Hematopoietic multipotent progenitor cell treated with erythropoietin and hydrocortisone succinate and interleukin-3 and kit ligand, for 4 days (in vitro differentiated cells): ENCODE results near the gene EFHB.
"Not testable (repeated sequence)": the region's sequence is repeated elsewhere in the genome, so short reads cannot be mapped to it uniquely, and the experiment has no call there.

ENCODE experiments used
- DNase-seq: peaks from one replicate; pipeline ENCODE4 v3.0.0-alpha.2; 2015

The EFHB gene, protein sequence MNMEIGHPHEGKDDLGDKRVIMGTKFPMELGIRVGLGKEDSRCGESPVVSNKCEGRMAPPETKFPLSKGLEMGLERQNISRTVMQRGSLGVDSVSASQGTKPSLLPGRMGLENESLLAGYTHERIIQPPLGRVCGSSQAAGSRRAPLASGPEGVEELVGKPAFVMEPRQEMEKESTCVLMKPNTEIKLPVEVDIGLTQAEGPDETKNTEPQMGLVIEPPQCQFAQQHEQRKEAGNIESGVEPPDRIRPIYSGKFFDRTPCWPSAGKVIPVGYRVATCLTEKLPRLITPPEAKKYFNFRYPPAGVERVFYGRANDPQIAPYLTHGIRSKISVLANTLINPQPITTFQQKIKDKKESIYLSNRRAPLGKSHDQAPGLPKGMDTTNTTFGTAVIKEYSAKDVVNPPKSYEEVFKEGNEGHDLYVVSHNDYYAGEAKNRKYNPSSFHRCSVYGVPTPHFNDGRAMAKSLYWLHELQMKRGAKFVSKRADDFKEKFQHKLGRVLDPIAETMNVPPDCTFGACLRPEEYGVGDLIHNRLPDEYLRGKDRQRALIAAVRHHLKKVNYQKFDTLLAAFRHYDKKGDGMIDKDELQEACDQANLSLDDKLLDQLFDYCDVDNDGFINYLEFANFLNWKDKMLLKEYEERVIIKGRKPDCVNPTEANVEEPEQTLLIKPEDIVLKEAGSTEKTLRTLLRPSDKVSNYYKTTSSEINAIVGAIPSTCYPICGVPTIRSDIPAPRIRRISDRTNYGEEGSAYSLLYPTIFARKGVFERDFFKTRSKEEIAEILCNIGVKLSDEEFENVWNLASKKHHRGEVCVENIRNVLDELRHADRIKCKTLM

DNA sequence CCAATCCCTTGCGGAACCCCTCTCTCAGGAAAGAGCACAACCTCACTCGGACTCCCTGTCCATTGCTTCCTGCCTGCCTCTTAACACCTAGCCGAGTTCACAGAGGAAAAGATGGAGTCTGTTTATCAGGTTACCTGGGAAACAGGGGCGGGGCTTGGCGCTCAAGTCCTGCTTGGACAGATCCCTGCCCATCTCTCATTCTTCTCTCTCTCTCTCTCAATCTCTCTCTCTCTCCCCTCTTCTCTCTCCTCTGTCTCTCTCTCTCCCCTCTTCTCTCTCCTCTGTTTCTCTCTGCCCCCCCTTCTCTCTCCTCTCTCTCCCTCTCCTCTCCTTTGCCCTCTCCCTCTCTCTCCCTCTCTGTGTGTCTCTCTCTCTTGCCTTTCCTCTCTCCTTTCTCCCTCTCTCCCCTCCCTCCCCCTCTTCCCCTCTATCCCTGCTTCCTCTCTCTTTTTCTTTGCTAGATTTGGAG is at the start of gene EFHB:
EFHB (minus strand) TSS at position 120 of the 469 bp plus-strand sequence. CDS start 199 bp downstream, outside the sequence.
- DNase-seq = peak; percentile 73

DNA sequence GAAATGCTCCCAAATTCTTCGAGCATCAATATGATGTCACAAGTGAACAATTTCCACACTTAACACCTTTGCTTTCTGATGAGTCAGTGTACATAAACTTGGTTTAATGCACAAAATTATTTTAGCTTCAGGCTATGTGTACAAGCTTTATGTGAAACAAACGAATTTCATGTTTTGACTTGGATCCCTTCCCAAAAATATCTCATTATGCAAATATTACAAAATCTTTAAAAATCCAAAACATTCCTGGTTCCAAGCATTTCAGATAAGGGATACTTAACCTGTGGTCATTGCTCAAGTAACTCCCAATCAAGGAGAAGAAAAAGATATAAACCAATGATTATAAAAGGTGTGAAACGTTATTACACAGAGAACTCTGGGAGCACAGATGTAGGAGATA is 38.0 kb upstream of the EFHB start:
- DNase-seq = no peak

DNA sequence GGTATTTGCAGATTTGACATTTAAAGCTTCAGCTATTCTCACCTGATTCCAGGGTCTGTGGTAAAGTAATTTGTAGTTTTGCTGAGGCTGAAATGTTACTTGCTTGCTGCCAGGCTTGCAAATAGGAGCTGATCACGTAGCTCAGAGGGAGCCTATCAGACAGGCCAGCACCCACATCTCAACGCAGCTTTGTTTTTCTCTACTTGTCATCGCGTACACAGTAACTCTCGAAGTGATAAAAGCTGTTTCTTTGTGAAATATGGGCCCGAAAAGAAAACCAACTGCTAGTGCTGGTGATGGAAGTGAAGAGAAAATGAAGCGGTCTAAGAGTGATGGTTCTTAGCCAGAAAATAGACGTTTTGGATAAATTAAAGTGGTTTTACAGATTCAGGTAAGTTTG is 36.3 kb upstream of the EFHB start:
- no peak for DNase-seq

DNA sequence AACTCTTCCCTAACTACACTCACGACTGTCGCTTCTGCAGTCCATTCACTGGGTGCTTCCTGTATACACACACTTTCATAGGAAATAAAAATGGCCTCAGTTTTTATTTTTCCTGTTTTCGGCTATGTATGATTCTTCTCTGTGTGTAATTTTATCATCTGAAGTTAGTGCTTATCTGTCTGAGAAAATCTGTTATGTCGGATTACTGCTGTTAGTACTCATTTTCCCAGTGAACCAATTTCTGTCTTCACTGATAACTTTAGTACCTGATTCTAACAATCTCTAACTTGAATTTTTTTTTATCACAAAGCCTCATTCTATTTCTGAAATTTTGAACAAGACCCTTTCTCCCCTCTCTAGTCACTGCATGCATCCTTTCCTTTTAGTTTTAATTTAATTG is 33.8 kb upstream of the EFHB start:
- peak; percentile 19 for DNase-seq

GRCh38 chr3:19967208-19967607 is 33.2 kb upstream of the EFHB start:
- no peak for DNase-seq

- no peak for DNase-seq
Measured at GRCh38 chr3:19961960-19962359, 27.9 kb upstream of the EFHB start.

- peak; percentile 37 for DNase-seq
Measured at GRCh38 chr3:19960696-19961095, 26.7 kb upstream of the EFHB start.

DNA sequence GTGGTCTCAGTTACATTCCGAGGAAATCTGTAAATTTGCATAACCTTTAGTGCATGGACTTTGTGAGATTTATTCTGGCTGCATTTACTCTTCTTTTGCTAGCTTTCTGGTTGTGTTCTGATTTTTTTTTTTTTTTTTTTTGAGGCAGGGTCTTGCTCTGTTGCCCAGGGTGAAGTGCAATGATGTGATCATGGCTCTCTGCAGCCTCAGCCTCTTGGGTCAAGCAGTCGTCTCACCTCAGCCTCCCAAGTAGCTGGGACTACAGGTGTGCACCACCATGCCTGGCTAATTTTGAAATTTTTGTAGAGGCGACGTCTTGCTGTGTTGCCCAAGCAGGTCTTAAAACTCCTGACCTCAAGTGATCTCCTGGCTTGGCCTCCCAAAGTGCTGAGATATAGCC is 25.5 kb upstream of the EFHB start:
- DNase-seq = no peak

GRCh38 chr3:19957354-19957753 is 23.3 kb upstream of the EFHB start:
- DNase-seq = not testable (repeated sequence)

DNA sequence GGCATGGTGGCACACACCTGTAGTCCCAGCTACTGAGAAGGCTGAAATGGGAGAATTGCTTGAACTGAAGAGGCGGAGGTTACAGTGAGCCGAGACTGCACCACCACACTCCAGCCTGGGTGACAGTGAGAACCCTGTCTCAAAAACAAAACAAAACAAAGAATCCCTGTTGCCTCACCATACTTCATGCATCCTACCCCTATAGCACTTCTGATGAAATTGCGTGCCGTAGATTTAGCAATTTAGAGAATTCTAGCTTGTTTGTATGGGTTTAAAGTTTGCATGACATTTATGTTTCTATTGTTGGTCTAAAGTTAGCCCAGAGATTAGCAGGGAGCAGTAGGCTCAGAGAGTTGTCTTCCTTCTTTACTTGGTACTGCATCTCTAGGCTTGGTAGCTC is 20.7 kb upstream of the EFHB start:
- DNase-seq = no peak

- no peak for DNase-seq
Measured at GRCh38 chr3:19950316-19950715, 16.3 kb upstream of the EFHB start.

GRCh38 chr3:19948226-19948591 is 14.2 kb upstream of the EFHB start:
- no peak for DNase-seq

- DNase-seq = peak; percentile 71
Measured at GRCh38 chr3:19947549-19948225, 13.7 kb upstream of the EFHB start.

GRCh38 chr3:19946832-19947548 is 13.0 kb upstream of the EFHB start, which contains the start of gene RAB5A:
TSS of gene RAB5A (plus strand) at chr3:19947097. CDS start at chr3:19950899, 3,802 bp downstream.
- peak; percentile 99 for DNase-seq

DNA sequence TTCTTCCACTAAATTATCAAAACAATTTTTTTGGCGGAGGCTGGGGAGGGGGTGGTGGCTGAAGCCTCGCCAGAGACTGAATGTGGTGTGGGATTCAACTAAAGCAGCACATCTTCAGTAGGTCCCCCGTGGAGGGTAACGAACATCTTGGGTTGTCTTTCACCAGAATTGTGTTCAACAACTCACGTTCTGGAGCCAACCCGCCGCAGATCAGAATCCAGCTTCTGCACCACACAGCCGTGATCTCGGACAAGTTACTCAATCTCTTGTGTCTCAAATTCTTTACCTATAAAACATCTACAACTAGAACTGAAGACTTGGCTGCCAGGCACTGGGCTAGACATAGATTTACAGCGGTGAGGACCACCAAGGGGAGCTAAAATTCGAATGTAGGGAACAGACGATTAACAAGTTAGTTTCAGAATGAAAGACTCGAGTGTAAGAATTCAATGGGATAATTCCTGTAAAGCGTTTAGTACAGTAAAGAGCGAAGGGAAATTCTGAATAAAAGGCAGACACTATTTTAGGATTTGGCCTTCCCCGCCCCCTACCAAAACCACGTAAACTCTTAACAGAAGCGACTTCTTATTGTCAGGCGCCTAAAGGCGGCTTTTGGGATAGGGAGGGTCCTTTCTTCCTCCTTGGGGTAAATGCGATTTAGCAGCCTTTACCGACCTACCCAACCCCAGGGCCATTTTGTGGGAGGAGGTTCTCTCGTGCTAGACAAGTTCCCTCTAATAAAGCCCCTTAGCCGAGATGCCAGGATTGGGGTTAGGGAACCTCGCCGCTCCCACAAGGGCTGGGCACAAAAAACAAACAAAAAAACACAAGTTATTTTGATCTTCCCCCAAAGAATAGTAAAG is 12.2 kb upstream of the EFHB start:
- DNase-seq = peak; percentile 21

GRCh38 chr3:19945534-19945933 is 11.5 kb upstream of the EFHB start:
- DNase-seq = no peak

GRCh38 chr3:19940643-19941042 is 6.6 kb upstream of the EFHB start:
- DNase-seq = no peak

- DNase-seq = no peak
Measured at GRCh38 chr3:19938295-19938627, 4.2 kb upstream of the EFHB start.

GRCh38 chr3:19937459-19938294 is 3.7 kb upstream of the EFHB start:
- DNase-seq = peak; percentile 94

DNA sequence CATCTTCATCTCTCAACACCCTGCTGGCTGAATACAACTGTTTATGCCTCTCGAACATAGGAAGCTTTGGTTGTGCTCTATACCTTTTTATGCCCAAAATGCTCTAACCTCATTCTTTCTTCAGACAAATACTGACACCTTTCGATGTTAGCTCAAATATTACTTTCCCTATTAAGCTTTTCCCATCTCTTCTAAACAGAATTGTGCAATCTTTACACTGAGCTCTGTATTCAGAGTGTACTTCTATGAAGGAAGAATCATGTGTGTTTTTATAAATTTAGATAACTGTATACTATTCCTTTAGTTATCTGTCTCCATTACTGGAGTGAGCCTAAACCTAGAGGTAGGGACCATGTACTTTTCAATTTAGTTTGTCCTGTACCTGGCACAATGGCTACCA is 1.6 kb downstream of the EFHB start:
- no peak for DNase-seq

DNA sequence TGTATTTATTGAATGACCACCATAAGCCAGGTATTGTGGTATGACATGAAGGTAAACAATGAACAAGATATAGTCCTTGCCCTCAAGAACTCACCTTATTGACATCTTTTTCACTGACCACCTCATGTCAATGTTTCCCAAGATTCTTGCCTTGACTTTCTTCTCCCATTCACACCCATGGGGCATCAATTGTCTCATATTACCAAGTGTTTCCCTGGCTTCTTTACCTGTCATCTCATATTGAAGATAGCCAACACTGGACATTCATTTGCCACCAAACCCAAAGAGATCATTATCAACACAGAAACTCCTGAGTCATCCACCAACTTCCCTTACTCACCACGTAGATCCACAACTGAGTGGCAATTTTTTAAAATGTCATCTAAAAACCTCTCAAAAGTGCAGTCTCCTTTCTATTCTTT is 2.2 kb downstream of the EFHB start:
- DNase-seq = peak; percentile 61
